NCI-H82 treated with DMSO at 0.1 percent for 48 hours (cell line): ENCODE results near the gene RAX2.
"Not testable (repeated sequence)": the region's sequence is repeated elsewhere in the genome, so short reads cannot be mapped to it uniquely, and the experiment has no call there.

Experiments
- DNase-seq: peaks from one replicate; lab custom pipeline; 2025; ENCODE audit not compliant: unreplicated experiment; lab: John Stamatoyannopoulos, UW

Gene RAX2

DNA sequence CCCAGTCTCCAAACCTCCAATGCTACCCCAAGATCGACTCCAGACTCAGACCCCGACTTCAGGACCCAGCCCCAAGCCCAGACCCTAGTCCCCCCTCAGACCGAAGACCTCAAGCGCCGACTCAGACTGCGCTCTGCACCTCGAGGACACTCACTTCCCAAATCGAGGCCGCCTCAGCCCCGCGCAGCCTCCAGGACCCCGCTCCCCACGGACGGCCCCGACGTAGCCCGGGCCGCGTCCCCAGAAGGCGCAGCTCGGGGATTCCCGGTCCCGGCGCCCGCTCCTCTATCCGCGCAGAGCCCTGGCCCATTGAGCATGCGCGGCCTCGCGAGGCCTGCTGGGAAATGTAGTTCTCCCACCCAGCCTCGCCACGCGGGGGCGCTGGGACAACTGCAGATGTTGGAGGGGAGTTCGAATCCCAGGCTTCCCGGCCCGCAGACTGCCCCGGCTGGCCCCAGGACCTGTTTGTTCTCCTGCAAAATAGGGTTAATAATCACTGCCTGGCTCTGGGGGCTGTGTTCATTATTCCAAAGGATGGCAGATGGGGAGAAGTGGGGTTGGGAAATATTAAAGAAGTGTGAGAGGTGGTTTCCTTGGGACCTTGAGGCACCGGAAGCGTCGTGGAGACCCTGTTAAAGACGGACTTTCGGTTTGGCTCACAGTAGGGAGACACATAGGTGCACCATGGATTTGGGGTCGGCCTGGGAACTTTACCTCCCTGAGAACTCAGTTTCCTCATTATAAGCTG is 10.5 kb downstream of the RAX2 start, which contains the start of gene APBA3:
Gene APBA3 (minus strand): TSS at position 311 of the 748 bp plus-strand sequence. CDS start 1,428 bp downstream, outside the sequence.
- DNase-seq = peak; percentile 69

DNA sequence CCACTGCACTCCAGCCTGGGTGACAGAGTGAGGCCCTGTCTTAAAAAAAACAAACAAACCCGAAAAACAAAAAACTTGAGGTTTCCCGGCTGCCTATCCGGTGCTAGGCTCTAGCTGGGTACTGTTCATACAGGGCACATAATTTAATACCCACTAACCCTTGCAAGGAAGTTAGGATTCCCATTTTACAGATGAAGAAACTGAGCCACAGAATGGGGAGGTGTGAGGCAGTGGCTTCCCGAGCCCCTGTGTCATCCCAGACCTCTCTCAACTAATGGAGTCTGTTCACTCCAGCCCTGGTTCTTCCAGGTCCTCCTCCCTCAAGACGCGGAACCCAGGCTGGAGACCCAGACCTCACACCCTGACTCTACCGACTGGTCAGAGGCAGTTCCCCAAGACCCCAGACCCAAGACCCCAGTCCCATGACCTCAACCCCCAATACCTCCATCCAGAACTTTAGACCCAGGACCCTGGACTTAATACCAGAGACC is 11.1 kb downstream of the RAX2 start:
- no peak for DNase-seq

DNA sequence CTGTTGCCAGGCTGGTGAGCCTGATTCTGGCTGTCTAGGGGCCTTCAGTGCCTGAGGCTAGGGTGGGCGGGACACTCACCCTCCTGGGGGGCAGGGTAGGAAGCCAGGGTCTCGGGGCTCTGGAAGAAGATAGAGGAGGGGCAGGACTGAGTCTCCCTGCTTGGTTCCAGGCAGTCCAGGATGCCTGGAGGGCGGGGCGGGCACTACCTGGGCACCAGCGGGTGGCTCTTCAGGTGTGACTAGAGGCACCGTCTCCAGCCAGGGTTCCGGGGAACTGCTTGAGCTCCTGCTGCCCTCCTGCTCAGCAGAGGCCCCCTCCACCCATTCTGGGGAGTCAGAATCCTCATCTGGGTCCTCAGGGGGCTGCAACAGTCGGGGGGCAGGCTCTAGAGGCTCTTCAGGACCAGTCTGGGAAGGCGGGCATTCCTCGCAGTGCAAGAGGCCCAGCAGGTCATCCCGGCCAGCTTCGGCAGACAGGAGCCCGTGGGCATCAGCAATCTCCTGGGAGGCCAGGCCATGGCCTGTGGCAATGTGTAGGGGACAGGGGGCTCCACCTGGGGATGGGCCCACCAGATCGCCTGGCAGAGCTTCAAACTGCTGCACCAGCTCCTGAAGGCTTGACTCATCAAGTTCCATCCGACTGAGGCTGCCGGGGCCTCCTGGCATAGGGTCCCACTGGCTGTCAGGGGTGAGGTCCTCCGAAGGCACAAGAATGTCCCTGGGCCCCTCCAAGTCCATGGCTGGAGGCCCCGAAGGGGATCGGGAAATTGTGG is 12.4 kb downstream of the RAX2 start:
- no peak for DNase-seq

DNA sequence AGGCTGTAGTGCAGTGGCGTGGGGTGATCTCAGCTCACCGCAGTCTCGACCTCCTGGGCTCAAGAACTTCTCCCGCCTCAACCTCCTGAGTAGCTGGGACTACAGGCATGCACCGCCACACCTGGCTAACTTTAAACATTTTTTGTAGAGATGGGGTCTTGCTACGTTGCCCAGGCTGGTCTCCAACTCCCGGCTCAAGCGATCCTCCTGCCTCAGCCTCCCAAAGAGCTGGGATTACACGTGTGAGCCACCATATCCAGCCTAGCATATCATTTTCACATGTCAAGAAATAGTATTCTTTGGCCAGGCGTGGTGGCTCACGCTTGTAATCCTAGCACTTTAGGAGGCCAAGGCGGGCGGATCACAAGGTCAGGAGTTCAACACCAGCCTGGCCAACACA is 13.7 kb downstream of the RAX2 start:
- DNase-seq = not testable (repeated sequence)

DNA sequence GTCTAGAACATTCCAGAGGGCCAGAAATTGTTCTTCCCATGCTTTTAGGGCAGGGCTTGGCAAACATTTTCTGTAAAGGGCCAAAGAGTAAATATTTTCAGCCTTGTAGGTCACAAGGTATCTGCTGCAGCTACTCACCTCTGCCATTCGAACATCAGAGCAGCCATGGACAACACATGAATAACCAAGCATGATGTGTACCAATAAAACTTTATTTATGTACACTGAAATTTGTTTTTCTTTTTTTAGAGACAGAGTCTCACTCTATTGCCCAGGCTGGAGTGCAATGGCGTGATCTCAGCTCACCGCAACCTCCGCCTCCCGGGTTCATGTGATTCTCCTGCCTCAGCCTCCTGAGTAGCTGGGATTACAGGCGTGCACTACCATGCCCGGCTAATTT is 14.3 kb downstream of the RAX2 start:
- DNase-seq = not testable (repeated sequence)

DNA sequence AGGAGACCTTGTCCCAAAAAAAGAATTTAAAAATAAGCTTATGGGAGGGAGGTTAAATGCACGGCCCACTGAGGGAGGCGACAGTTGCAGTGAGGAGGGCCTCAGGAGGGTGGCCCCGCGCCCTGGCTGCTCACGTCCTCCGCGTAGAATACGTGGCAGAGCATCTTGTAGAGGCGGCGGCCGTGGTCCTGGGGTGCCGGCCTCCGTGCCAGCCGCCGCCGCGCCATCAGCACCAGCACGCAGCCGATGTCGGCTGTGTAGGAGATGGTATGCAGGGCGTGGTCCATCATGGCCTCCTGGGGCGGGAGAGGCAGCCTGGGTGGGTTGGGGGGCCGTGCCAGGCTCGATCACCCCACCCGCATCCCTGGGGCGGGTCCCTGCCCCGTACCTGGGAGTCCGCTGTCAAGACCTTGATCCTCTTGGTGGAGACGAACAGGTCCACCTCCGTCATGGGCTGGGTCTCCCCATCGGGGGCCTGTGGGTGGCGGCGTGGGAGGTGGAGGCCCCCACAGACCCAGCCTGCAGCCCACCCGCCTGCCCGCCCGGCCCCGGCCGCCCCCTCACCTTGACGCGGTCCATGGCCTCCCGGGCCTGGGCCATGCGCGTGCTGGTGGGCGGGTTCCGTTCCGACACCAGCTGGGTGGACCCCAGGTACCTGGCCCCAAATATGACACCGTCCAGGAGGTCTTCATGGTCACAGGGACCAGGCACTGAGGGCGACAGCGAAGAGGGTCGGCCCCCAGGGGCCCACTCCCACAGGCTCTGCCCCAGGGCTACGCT is 18.2 kb downstream of the RAX2 start:
- no peak for DNase-seq

DNA sequence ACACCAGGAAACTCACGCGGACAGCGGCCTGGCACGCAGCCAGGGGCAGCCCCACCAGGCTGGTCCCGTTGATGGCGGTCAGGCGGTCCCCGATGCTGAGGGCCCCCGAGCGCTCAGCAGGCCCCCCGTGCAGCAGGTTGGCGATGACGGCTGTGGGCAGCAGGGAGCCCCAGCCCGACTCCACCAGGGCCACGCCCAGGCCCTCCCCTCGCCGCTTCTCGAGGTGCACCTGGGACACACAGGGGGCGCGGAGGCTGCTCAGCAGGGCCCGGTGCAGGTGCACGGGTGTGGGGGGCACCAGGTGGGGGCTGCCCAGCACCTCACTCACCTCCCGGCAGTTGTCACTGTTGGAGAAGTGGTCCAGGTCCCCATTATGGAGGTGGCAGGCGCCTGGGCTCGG is 19.5 kb downstream of the RAX2 start:
- no peak for DNase-seq

DNA sequence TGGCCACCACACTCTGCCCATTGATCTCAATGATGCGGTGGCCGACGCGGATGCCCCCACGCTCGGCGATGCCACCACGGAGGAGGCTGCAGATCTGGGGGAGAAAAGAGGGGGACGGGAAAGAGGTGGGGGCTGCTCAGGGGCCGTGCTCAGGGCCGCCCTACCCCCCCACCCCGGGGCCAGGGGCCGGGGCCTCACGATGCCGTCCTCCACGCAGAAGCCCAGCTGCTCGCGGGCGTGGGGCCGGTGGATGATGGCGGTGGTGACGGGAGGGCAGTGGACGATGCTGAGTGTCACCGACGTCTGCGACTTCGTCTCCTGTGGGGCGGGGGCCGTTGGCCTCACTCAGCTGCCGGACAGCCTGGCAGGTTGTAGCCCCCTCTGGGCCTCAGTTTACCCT is 20.8 kb downstream of the RAX2 start:
- no peak for DNase-seq

DNA sequence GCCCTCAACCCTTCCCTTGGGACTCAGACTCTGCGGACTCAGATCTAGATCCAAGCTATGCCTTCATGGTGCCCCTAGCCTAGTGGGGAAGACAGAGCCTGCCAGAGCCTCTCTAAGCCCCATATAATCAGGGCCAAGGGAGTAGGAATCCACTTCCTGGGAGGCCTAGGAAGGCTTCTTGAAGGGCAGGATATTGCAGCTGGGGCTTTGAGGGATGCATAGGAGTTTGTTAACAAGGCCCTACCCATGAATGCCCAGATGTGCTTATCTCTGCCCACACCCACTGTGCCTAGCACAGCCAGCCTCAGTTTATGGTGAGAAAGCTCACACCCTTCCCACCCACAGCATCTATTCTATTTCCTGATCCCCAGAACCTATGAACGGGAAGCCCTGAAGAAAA is 21.8 kb downstream of the RAX2 start:
- no peak for DNase-seq

DNA sequence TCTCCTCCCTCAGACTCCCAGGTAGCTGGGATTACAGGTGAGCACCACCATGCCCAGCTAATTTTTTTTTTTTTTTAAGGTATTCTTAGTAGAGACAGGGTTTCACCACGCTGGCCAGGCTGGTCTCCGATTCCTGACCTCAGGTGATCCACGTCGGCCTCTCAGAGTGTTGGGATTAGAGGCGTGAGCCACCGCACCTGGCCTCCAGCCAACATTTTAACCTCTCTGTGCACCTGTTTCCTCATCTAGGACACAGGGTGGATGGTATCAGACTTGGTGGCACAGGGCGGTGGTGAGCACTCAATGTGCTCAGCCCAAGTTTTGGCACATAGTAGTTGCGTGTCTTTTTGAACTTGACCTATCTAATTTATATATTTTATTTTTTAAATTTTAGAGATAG is 23.1 kb downstream of the RAX2 start:
- no peak for DNase-seq

DNA sequence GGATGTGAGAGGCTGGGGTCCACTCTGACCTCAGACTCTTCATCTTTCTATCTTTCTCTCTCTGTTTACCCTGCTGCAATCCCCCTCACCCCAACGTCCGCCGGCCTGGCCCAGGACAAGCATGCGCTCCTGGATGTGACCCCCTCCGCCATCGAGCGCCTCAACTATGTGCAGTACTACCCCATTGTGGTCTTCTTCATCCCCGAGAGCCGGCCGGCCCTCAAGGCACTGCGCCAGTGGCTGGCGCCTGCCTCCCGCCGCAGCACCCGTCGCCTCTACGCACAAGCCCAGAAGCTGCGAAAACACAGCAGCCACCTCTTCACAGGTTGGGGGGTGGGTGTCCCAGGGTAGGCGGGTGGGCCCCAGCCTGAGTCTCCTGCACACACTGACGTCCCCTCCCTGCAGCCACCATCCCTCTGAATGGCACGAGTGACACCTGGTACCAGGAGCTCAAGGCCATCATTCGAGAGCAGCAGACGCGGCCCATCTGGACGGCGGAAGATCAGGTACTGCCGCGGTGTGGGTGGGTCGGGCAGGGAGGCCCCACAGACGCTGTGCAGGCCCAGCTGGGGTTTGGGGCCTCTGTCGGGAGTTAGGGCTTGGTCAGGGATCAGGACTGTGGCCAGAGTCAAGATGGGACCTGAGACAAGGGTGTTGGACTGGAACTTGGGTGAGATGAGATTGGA is 25.5 kb downstream of the RAX2 start:
- no peak for DNase-seq

DNA sequence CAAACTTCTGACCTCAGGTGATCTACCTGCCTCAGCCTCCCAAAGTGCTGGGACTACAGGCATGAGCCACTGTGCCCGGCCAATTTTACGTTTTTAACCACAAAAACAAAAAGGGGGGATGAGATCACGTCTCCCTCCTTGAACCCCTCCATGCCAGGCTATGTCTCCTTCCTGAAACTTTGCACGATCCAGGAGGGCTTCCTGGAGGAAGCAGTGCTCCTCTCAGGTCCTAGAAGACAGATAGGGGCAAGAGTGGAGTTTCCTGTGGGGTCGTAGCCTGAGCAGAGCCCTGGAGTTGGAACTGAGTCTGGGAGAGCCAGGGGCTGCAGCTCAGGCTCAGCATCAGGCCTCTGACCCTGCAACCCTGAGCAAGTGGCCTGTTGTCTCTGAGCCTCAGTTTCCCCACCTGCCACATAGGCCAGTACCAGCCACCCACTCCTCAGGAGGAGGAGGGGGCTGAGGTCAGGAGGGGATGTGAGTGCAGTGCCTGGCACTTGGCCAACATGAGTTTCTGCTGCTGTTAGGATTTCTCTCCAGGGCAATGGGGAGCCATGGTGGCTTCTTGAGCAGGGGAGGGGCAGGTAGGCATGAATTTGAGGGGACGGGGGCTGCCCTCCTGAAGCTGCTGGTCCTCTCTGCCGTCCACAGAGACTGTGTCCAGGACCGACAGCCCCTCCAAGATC is 26.5 kb downstream of the RAX2 start:
- no peak for DNase-seq

DNA sequence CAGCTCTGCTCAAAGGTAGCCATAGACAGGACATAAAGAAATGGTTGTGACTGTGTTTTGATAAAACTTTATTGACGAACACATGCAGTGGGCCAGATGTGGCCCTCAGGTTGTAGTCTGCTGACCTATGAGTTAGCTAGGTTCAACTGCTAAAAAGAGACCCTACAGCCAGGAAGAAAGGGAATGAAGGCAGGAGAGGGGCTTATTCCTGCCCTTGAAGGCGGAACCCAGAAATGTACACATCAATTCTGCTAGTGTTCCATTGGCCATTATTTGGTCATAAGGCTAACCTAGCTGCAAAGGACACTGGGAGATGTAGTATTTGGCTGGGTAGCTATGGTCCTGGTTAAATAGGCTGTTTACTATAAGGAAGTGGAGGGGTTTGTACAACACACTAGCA is 28.5 kb downstream of the RAX2 start:
- no peak for DNase-seq

DNA sequence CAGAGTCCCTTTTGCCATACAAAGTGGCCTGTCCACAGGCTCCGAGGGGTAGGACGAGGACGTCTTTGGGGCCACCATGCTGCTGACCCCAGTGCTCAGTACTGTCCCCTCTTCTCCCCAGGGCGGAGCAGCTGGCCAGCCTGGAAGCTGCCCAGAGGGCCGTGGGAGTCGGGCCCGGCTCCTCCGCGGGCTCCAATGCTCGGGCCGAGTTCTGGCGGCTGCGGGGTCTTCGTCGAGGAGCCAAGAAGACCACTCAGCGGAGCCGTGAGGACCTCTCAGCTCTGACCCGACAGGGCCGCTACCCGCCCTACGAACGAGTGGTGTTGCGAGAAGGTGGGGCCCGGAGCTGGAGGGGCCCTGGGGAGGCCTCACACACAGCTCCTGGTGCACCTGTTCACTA is 31.6 kb downstream of the RAX2 start:
- no peak for DNase-seq

DNA sequence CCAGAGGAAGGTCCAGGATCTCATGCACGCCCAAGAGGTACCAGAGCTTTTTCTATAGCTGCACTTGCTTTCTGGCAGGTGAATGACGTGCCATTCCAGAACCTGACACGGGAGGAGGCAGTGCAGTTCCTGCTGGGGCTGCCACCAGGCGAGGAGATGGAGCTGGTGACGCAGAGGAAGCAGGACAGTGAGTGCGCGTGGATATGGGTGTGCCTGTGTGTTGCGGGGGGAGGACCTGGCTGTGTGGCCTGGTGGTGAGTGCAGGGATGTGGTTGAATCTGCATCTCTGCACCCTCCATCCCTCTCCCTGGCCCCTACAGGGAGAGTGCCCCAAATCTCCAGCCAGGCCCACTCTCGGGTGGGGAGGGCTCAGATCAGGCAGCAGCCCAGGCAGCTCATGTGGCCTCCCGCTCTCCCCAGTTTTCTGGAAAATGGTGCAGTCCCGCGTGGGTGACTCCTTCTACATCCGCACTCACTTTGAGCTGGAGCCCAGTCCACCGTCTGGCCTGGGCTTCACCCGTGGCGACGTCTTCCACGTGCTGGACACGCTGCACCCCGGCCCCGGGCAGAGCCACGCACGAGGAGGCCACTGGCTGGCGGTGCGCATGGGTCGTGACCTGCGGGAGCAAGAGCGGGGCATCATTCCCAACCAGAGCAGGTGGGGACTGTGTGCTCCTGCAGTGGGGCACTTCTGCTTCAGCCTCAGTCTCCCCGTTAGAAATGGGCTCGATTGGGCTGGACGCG is 33.4 kb downstream of the RAX2 start:
- DNase-seq = no peak

DNA sequence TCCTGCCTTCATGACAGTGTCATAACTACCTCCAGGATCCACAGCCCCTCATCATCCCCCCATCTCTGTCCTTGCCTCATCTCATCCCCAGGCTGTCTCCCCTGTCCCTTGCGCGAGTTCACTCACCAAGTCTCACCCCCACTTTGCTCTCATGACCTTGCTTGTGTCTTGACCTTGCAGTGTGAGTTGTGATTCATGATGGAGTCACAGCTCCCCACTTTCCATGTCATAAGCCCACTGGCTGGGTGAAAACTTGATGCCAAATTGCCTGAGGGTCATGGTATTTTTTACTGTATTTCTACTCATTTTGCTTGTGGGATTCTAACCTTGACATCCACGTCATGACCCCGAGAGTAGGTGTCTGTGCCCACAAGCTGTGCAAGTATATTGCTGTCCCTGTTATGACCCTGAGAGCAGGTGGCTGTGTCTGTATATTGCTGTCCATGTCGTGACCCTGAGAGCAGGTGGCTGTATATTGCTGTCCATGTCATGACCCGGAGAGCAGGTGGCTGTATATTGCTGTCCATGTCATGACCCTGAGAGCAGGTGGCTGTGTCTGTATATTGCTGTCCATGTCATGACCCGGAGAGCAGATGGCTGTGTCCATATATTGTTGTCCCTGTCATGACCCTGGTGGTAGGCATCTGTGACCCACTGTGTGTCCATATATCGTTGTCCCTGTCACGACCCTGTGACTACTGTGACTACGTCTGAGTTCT is 34.4 kb downstream of the RAX2 start:
- no peak for DNase-seq

DNA sequence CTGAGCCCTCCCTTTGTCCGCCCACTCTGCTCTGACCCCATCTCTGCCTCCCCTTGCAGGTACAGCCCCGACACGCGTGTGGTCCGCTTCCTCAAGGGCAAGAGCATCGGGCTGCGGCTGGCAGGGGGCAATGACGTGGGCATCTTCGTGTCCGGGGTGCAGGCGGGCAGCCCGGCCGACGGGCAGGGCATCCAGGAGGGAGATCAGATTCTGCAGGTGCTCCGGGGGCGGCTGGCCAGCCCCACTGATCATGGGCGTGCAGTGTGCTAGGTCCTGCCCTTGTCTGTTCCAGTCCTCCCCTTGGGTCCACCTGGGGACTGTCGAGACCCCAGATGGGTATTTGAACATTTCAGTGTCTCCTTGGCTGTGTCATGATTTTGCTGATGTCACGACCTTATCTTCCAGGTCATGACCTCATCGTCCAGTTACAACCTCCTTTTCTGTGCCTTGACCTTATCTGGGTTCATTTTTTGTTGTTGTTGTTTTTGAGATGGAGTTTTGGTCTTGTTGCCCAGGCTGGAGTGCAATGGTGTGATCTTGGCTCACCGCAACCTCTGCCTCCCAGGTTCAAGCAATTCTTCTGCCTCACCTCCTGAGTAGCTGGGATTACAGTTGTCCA is 35.8 kb downstream of the RAX2 start:
- DNase-seq = no peak

DNA sequence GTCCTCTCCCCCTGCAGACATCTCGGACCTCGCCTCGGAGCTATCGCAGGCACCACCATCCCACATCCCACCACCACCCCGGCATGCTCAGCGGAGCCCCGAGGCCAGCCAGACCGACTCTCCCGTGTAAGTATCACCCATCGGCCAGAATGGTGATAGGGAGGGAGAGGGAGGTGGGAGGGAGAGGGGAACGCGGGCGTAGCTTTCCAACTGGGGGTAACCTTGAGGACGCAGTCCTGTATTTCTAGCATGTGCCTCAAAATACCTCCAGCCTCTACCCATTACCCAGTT is 37.8 kb downstream of the RAX2 start:
- no peak for DNase-seq
